IMR-90 (cell line): Measurements from ENCODE around the gene MB. TPM values are rescaled to one million over a fixed set of nuclear protein-coding genes. Genes with fewer than 3 reads are reported as not detected.

Experiments
- ATAC-seq: fragments of 200-7000 bp; cut with Tn5 transposase; 2 replicates; pipeline ENCODE4 v1.9.1; 2020; ENCODE audit warnings: low read depth, mild to moderate bottlenecking, moderate library complexity
- BruUV-seq: library from RNA; stranded (reverse); fragments of 400-500 nt; replicated peaks from 2 replicates; lab custom pipeline; 2021; lab: Mats Ljungman, UMichigan
- CTCF ChIA-PET: fragments of 300-600 bp; formaldehyde crosslinking; extraction: SDS; loops from one replicate; lab custom pipeline; 2021; ENCODE audit warnings: antibody characterized with exemption; lab: Yijun Ruan, JAX
- POLR2A ChIA-PET: fragments of 300-600 bp; sonication (Branson Sonifier 250); formaldehyde crosslinking; loops from one replicate; lab custom pipeline; 2022; ENCODE audit warnings: antibody characterized with exemption; ENCODE audit not compliant: unreplicated experiment; lab: Charles Lee
- DNase-seq: peaks from one replicate; pipeline ENCODE4 v3.0.0; 2013
- H2AFZ ChIP-seq: replicated peaks from 2 replicates; pipeline ENCODE3; 2013; ENCODE audit warnings: low read length, mild to moderate bottlenecking; ENCODE audit not compliant: poor library complexity
- H2AK5ac ChIP-seq: 2 replicates; pipeline ENCODE4 v1.6.1; 2013; ENCODE audit warnings: low read depth, low read length, inconsistent platforms
- H2AK9ac ChIP-seq: replicated peaks from 2 replicates; pipeline ENCODE3; 2013; ENCODE audit warnings: mild to moderate bottlenecking, low read depth, low read length, moderate library complexity; ENCODE audit not compliant: poor library complexity
- H2BK120ac ChIP-seq: 2 replicates; pipeline ENCODE4 v1.6.1; 2013; ENCODE audit warnings: low read depth, low read length, inconsistent platforms
- H2BK15ac ChIP-seq: 3 replicates; pipeline ENCODE4 v1.6.1; 2013; ENCODE audit warnings: low read depth, low read length, inconsistent platforms
- H2BK20ac ChIP-seq: 2 replicates; pipeline ENCODE4 v1.6.1; 2013; ENCODE audit warnings: low read depth, mild to moderate bottlenecking, inconsistent platforms, low read length, moderate library complexity
- H2BK5ac ChIP-seq: 2 replicates; pipeline ENCODE4 v1.6.1; 2013; ENCODE audit warnings: mild to moderate bottlenecking, low read depth, low read length, inconsistent platforms; ENCODE audit not compliant: poor library complexity, severe bottlenecking
- H3K14ac ChIP-seq: replicated peaks from 2 replicates; pipeline ENCODE4 v1.6.1; 2013; ENCODE audit warnings: low read depth, low read length, inconsistent platforms
- H3K18ac ChIP-seq: 2 replicates; pipeline ENCODE4 v1.6.1; 2013; ENCODE audit warnings: low read depth, low read length, control low read depth
- H3K23ac ChIP-seq: 2 replicates; pipeline ENCODE4 v1.6.1; 2013; ENCODE audit warnings: low read depth, low read length, inconsistent platforms
- H3K27ac ChIP-seq: 2 replicates; pipeline ENCODE4 v1.5.1; 2013; ENCODE audit warnings: mild to moderate bottlenecking, control low read depth, low read length; ENCODE audit not compliant: insufficient read depth
- H3K27me3 ChIP-seq: 2 replicates; pipeline ENCODE4 v1.6.1; 2013; ENCODE audit warnings: low read length; ENCODE audit not compliant: control insufficient read depth, insufficient read depth
- H3K36me3 ChIP-seq: 2 replicates; pipeline ENCODE4 v1.6.1; 2013; ENCODE audit warnings: low read length, mixed read lengths; ENCODE audit not compliant: control insufficient read depth, insufficient read depth
- H3K4ac ChIP-seq: 2 replicates; pipeline ENCODE4 v1.6.1; 2013; ENCODE audit warnings: low read depth, low read length, inconsistent platforms
- H3K4me1 ChIP-seq: 2 replicates; pipeline ENCODE4 v1.6.1; 2013; ENCODE audit warnings: low read length, mixed read lengths; ENCODE audit not compliant: control insufficient read depth, insufficient read depth
- H3K4me2 ChIP-seq: 2 replicates; pipeline ENCODE4 v1.6.1; 2013; ENCODE audit warnings: low read depth, mild to moderate bottlenecking, control low read depth, low read length, moderate library complexity
- H3K4me3 ChIP-seq: 2 replicates; pipeline ENCODE4 v1.5.1; 2013; ENCODE audit warnings: low read depth, mild to moderate bottlenecking, control low read depth, low read length, moderate library complexity; ENCODE audit not compliant: insufficient read depth
- H3K56ac ChIP-seq: 2 replicates; pipeline ENCODE4 v1.6.1; 2013; ENCODE audit warnings: low read length, inconsistent platforms; ENCODE audit not compliant: insufficient read depth; ENCODE audit errors: extremely low read depth
- H3K79me1 ChIP-seq, 2 experiments: 2 replicates each; pipeline ENCODE4 v1.6.1; 2013; ENCODE audit warnings: low read length in 2 of 2, inconsistent platforms in 1 of 2, low read depth in 1 of 2
- H3K9ac ChIP-seq: 2 replicates; pipeline ENCODE4 v1.6.1; 2013; ENCODE audit warnings: low read depth, low read length, control low read depth
- H3K9me1 ChIP-seq: 2 replicates; pipeline ENCODE4 v1.6.1; 2013; ENCODE audit warnings: low read length, inconsistent platforms; ENCODE audit not compliant: insufficient read depth
- H3K9me3 ChIP-seq: 2 replicates; pipeline ENCODE4 v1.6.1; 2013; ENCODE audit warnings: low read length; ENCODE audit not compliant: control insufficient read depth, insufficient read depth
- H4K20me1 ChIP-seq: 2 replicates; pipeline ENCODE4 v1.6.1; 2013; ENCODE audit warnings: low read length, inconsistent platforms; ENCODE audit not compliant: insufficient read depth
- H4K5ac ChIP-seq: 2 replicates; pipeline ENCODE4 v1.6.1; 2013; ENCODE audit warnings: mild to moderate bottlenecking, low read depth, low read length, control low read depth
- H4K8ac ChIP-seq, 2 experiments: 2 replicates each; pipeline ENCODE4 v1.6.1; 2013; ENCODE audit warnings: low read depth in 2 of 2, low read length in 2 of 2, control low read depth in 1 of 2, inconsistent platforms in 1 of 2
- H4K91ac ChIP-seq: 2 replicates; pipeline ENCODE4 v1.6.1; 2013; ENCODE audit warnings: low read depth, low read length, inconsistent platforms; ENCODE audit not compliant: insufficient read depth
- BHLHE40 ChIP-seq: fragments of 150-350 bp; IDR thresholded peaks from 2 replicates; pipeline ENCODE4 v1.6.1; 2016; ENCODE audit warnings: mild to moderate bottlenecking, low read depth, low read length
- CEBPB ChIP-seq: IDR thresholded peaks from 2 replicates; pipeline ENCODE4 v1.6.1; 2012; ENCODE audit warnings: low read depth, low read length, improper control_type of control experiment
- CHD1 ChIP-seq: IDR thresholded peaks from 2 replicates; pipeline ENCODE4 v1.6.1; 2012; ENCODE audit warnings: low read depth, low read length, improper control_type of control experiment
- FOS ChIP-seq: fragments of 150-350 bp; IDR thresholded peaks from 2 replicates; pipeline ENCODE4 v1.6.1; 2016; ENCODE audit warnings: low read depth, low read length
- MAFK ChIP-seq: IDR thresholded peaks from 2 replicates; pipeline ENCODE4 v1.6.1; 2012; ENCODE audit warnings: low read depth, low read length, improper control_type of control experiment
- MAZ ChIP-seq: IDR thresholded peaks from 2 replicates; pipeline ENCODE4 v1.6.1; 2012; ENCODE audit warnings: low read depth, mild to moderate bottlenecking, low read length, improper control_type of control experiment, moderate library complexity, borderline replicate concordance
- MXI1 ChIP-seq: IDR thresholded peaks from 2 replicates; pipeline ENCODE4 v1.6.1; 2012; ENCODE audit warnings: low read depth, mild to moderate bottlenecking, low read length, moderate library complexity, borderline replicate concordance
- NFE2L2 ChIP-seq: fragments of 150-350 bp; IDR thresholded peaks from 2 replicates; pipeline ENCODE4 v1.6.1; 2016; ENCODE audit warnings: low read depth, mild to moderate bottlenecking, low read length
- POLR2A ChIP-seq: IDR thresholded peaks from 2 replicates; pipeline ENCODE4 v1.6.1; 2012; ENCODE audit warnings: mild to moderate bottlenecking, low read depth, low read length
- RAD21 ChIP-seq: IDR thresholded peaks from 2 replicates; pipeline ENCODE4 v1.6.1; 2012; ENCODE audit warnings: low read length, improper control_type of control experiment
- RCOR1 ChIP-seq: IDR thresholded peaks from 2 replicates; pipeline ENCODE4 v1.6.1; 2012; ENCODE audit warnings: mild to moderate bottlenecking, low read length, improper control_type of control experiment; ENCODE audit not compliant: insufficient replicate concordance
- RFX5 ChIP-seq: IDR thresholded peaks from 2 replicates; pipeline ENCODE4 v1.8.0; 2012; ENCODE audit warnings: low read depth, mild to moderate bottlenecking, low read length, moderate library complexity
- SMC3 ChIP-seq: fragments of 150-350 bp; IDR thresholded peaks from 2 replicates; pipeline ENCODE4 v1.6.1; 2016; ENCODE audit warnings: low read depth, mild to moderate bottlenecking, antibody characterized with exemption, low read length, moderate library complexity
- USF2 ChIP-seq: fragments of 150-350 bp; IDR thresholded peaks from 2 replicates; pipeline ENCODE4 v1.6.1; 2017; ENCODE audit warnings: mild to moderate bottlenecking, antibody characterized with exemption, low read length, low read depth
- WGBS, 2 experiments: methylation state at CpG; one replicate each; pipeline versions ENCODE4 v1.1.5 to v1.1.7; 2013; ENCODE audit warnings: missing lambda C conversion rate in 2 of 2; ENCODE audit not compliant: insufficient read length in 1 of 2; ENCODE audit errors: extremely low coverage in 2 of 2; 5-methylcytosine and 5-hydroxymethylcytosine counted together
- dilution Hi-C: fragments of 300-500 bp; cut with HindIII; formaldehyde crosslinking; loops from one replicate; pipeline ENCODE4 v1.14.3; 2018; ENCODE audit warnings: low sequenced_read_pairs; ENCODE audit not compliant: unreplicated experiment
- in situ Hi-C: fragments of 300-500 bp; cut with MboI; formaldehyde crosslinking; loops from 3 replicates; pipeline ENCODE4 v1.14.3; 2019; ENCODE audit warnings: low sequenced_read_pairs, inconsistent platforms, mixed read lengths
- intact Hi-C: fragments of 100-400 bp; cut with micrococcal nuclease; formaldehyde crosslinking; loops from 2 replicates; pipeline ENCODE4 v1.10.0; 2022
- polyA plus RNA-seq, 3 experiments: library from polyadenylated mRNA; depleted of rRNA; stranded (reverse); fragments of >200 nt; gene quantifications; 2 replicates each; pipeline ENCODE4 v1.2.3, GENCODE V29; 2012; ENCODE audit warnings: low replicate concordance in 1 of 3
- total RNA-seq: library from RNA; depleted of rRNA; stranded (reverse); fragments of >200 nt; gene quantifications from 2 replicates; pipeline ENCODE4 v1.2.3, GENCODE V29; 2012
- TF ChIP-seq, protein P1 (sequence below): fragments of 150-350 bp; IDR thresholded peaks from 2 replicates; pipeline ENCODE4 v1.6.1; 2016; ENCODE audit warnings: low read depth, mild to moderate bottlenecking, low read length, moderate library complexity, borderline replicate concordance
- TF ChIP-seq, protein P2 (sequence below): conservative IDR thresholded peaks from 2 replicates; pipeline ENCODE4 v1.5.1; 2012; ENCODE audit warnings: mild to moderate bottlenecking, low read depth, low read length, improper control_type of control experiment

MB gene
- total and polyA plus RNA-seq, 2 of the 4 experiments (the other 2 are of a cell fraction) = not detected

DNA sequence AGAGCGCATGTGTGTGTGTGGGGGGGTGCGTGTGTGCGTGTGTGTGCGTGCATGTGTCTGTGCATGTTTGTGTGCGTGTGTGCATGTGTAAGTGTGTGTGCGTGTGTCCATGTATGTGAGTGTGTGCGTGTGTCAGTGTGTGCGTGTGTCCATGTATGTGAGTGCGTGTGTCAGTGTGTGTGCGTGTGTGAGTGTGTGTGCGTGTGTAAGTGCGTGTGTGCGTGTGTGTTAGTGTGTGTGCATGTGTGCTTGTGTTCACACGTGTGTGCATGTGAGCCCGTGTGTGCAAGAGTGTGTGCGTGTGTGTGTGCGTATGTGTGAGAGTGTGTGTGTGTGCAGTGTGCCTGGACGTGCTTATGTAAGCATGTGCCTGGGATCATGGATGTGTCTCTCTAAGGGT, 16.4 kb upstream of the MB start:
- intact Hi-C loops = no loop called here
- peak overlapping the region; percentile 26 for H2AFZ ChIP-seq
- H4K20me1 ChIP-seq = no peaks in the 10 kb centered on the region
- ATAC-seq (no peak), DNase-seq (no peak)
- H4K91ac ChIP-seq = peak overlapping the region; percentile 18; the same call in 1 of the 2 replicates
- no peaks in the 10 kb centered on the region for H3K36me3 ChIP-seq
- peak overlapping the region; percentile 15 for H3K4ac ChIP-seq
- ChIA-PET CTCF (no interaction called here), POLR2A (no interaction called here)
- H3K14ac ChIP-seq = no peak overlapping the region
- H2AK9ac ChIP-seq = no peak overlapping the region
- peaks cover under 1 to 5% of the 10 kb centered on the region in 2 experiments; a peak in 2 of 4 replicates for H3K79me1 ChIP-seq
- H3K23ac ChIP-seq = no peak overlapping the region
- H3K9me3 ChIP-seq = no peaks in the 10 kb centered on the region
- H4K8ac ChIP-seq = no peak overlapping the region; a peak in 1 of 4 replicates
- H2BK120ac ChIP-seq = no peak overlapping the region
- H3K4me3 ChIP-seq = no peak overlapping the region
- H2BK15ac ChIP-seq = 0 out of 3 replicates have a peak overlapping the region, but pooled peaks have one; percentile 17
- H3K27me3 ChIP-seq = no peaks in the 10 kb centered on the region
- in situ Hi-C loops = loop anchor here (10.0 kb wide), 1 partner anchor 201 kb away; no protein-coding TSS in a partner anchor
- BruUV-seq = no TSS peak
- H2BK20ac ChIP-seq = no peak overlapping the region
- peaks cover 29% of the 10 kb centered on the region for H3K9me1 ChIP-seq
- no peak overlapping the region for H3K9ac ChIP-seq
- no peak overlapping the region for H3K4me2 ChIP-seq
- peak overlapping the region; percentile 39 for H2BK5ac ChIP-seq
- no peak overlapping the region for H3K27ac ChIP-seq
- no peak overlapping the region for H3K56ac ChIP-seq
- H3K4me1 ChIP-seq = peaks cover 17% of the 10 kb centered on the region
- H3K18ac ChIP-seq = no peak overlapping the region
- H4K5ac ChIP-seq = no peak overlapping the region
- 92% methylated on average over 11 of the region's 18 CpGs; no CpG with 5 or more reads in 1 of the 2 experiments for WGBS, 2 experiments
- H2AK5ac ChIP-seq = peak overlapping the region; percentile 96
- TF ChIP-seq CHD1 (no peak), MAZ (no peak), BHLHE40 (no peak), MXI1 (no peak), FOS (no peak), NFE2L2 (no peak), MAFK (no peak), POLR2A (no peak), SMC3 (no peak), RAD21 (no peak), RFX5 (no peak), USF2 (no peak), CEBPB (no peak), RCOR1 (no peak)
- TF ChIP-seq, protein P1, sequence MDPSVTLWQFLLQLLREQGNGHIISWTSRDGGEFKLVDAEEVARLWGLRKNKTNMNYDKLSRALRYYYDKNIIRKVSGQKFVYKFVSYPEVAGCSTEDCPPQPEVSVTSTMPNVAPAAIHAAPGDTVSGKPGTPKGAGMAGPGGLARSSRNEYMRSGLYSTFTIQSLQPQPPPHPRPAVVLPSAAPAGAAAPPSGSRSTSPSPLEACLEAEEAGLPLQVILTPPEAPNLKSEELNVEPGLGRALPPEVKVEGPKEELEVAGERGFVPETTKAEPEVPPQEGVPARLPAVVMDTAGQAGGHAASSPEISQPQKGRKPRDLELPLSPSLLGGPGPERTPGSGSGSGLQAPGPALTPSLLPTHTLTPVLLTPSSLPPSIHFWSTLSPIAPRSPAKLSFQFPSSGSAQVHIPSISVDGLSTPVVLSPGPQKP = no peak
- TF ChIP-seq, protein P2, sequence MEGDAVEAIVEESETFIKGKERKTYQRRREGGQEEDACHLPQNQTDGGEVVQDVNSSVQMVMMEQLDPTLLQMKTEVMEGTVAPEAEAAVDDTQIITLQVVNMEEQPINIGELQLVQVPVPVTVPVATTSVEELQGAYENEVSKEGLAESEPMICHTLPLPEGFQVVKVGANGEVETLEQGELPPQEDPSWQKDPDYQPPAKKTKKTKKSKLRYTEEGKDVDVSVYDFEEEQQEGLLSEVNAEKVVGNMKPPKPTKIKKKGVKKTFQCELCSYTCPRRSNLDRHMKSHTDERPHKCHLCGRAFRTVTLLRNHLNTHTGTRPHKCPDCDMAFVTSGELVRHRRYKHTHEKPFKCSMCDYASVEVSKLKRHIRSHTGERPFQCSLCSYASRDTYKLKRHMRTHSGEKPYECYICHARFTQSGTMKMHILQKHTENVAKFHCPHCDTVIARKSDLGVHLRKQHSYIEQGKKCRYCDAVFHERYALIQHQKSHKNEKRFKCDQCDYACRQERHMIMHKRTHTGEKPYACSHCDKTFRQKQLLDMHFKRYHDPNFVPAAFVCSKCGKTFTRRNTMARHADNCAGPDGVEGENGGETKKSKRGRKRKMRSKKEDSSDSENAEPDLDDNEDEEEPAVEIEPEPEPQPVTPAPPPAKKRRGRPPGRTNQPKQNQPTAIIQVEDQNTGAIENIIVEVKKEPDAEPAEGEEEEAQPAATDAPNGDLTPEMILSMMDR = no peak
- dilution Hi-C loops = no loop called here
